ENCODE results near the gene PAQR4. TPM values are rescaled to one million over a fixed set of nuclear protein-coding genes. Genes with fewer than 3 reads are reported as not detected.

The PAQR4 gene
- total and polyA plus RNA-seq, 2 donors (not counting 1 experiment from before 2014, with no cell fraction given), result 1.5 to 3.0 TPM

- Histone ChIP-seq H3K27me3 (ENCODE audit: control insufficient read depth, insufficient read depth, low read length) (no peaks in the 10 kb centered on the region), H3K79me2 (ENCODE audit: control insufficient read depth, insufficient read depth, low read length) (no peaks in the 10 kb centered on the region), H3K36me3 (ENCODE audit: control insufficient read depth, insufficient read depth, low read length) (no peaks in the 10 kb centered on the region), H3K4me3 (replicated peaks in 1 of 4; ENCODE audit: control extremely low read depth in 1 of 4, insufficient read depth in 1 of 4, low read depth in 3 of 4, low read length in 4 of 4) (no peak overlapping the region), H3K4me1 (ENCODE audit: control insufficient read depth, extremely low read depth, insufficient read depth, low read length) (no peaks in the 10 kb centered on the region), H3K27ac (ENCODE audit: insufficient read depth, low read length) (no peak overlapping the region), H4K20me1 (ENCODE audit: control insufficient read depth, extremely low read depth, insufficient read depth, low read length) (no peaks in the 10 kb centered on the region), H2AFZ (ENCODE audit: low read length) (no peak overlapping the region), H3K9ac (ENCODE audit: insufficient read depth, low read length) (no peak overlapping the region), H3K4me2 (ENCODE audit: extremely low read depth, insufficient read depth, low read length) (no peak overlapping the region), H3K9me3 (ENCODE audit: control insufficient read depth, insufficient read depth, low read depth, low read length) (no peaks in the 10 kb centered on the region)
- DNase-seq (ENCODE audit: low read depth in 2 of 2), result no peak
- TF ChIP-seq EZH2 (IDR thresholded peaks at IDR 0.05; ENCODE audit: low read length, missing control alignments), result no peak
- TF ChIP-seq CTCF (conservative IDR thresholded peaks at IDR 0.05 in 1 of 2, IDR thresholded peaks at IDR 0.05 in 1 of 2; ENCODE audit: low read depth in 1 of 2, low read length in 2 of 2), result no peak
Measured at GRCh38 chr16:2988590-2989099, 19.5 kb downstream of the PAQR4 start.

- no peak overlapping the region for H3K27ac ChIP-seq (ENCODE audit: insufficient read depth, low read length)
- H4K20me1 ChIP-seq (ENCODE audit: control insufficient read depth, extremely low read depth, insufficient read depth, low read length), result no peaks in the 10 kb centered on the region
- no peaks in the 10 kb centered on the region for H3K9me3 ChIP-seq (ENCODE audit: control insufficient read depth, insufficient read depth, low read depth, low read length)
- no peak overlapping the region for H3K4me2 ChIP-seq (ENCODE audit: extremely low read depth, insufficient read depth, low read length)
- H3K27me3 ChIP-seq (ENCODE audit: control insufficient read depth, insufficient read depth, low read length), result no peaks in the 10 kb centered on the region
- H3K79me2 ChIP-seq (ENCODE audit: control insufficient read depth, insufficient read depth, low read length), result no peaks in the 10 kb centered on the region
- H3K4me3 ChIP-seq (replicated peaks in 1 of 4; ENCODE audit: control extremely low read depth in 1 of 4, insufficient read depth in 1 of 4, low read depth in 3 of 4, low read length in 4 of 4), result no peak overlapping the region
- TF ChIP-seq CTCF (conservative IDR thresholded peaks at IDR 0.05 in 1 of 2, IDR thresholded peaks at IDR 0.05 in 1 of 2; ENCODE audit: low read depth in 1 of 2, low read length in 2 of 2) (no peak), EZH2 (IDR thresholded peaks at IDR 0.05; ENCODE audit: low read length, missing control alignments) (no peak)
- no peaks in the 10 kb centered on the region for H3K4me1 ChIP-seq (ENCODE audit: control insufficient read depth, extremely low read depth, insufficient read depth, low read length)
- H3K36me3 ChIP-seq (ENCODE audit: control insufficient read depth, insufficient read depth, low read length), result no peaks in the 10 kb centered on the region
- DNase-seq (ENCODE audit: low read depth in 2 of 2), result no peak
- no peak overlapping the region for H3K9ac ChIP-seq (ENCODE audit: insufficient read depth, low read length)
- no peak overlapping the region for H2AFZ ChIP-seq (ENCODE audit: low read length)
Measured at GRCh38 chr16:2990891-2991290, 21.7 kb downstream of the PAQR4 start.

- Histone ChIP-seq H4K20me1 (ENCODE audit: control insufficient read depth, extremely low read depth, insufficient read depth, low read length) (no peaks in the 10 kb centered on the region), H2AFZ (ENCODE audit: low read length) (no peak overlapping the region), H3K4me1 (ENCODE audit: control insufficient read depth, extremely low read depth, insufficient read depth, low read length) (no peaks in the 10 kb centered on the region), H3K9ac (ENCODE audit: insufficient read depth, low read length) (no peak overlapping the region), H3K4me3 (replicated peaks in 1 of 4; ENCODE audit: control extremely low read depth in 1 of 4, insufficient read depth in 1 of 4, low read depth in 3 of 4, low read length in 4 of 4) (no peak overlapping the region), H3K27ac (ENCODE audit: insufficient read depth, low read length) (no peak overlapping the region), H3K79me2 (ENCODE audit: control insufficient read depth, insufficient read depth, low read length) (no peaks in the 10 kb centered on the region), H3K4me2 (ENCODE audit: extremely low read depth, insufficient read depth, low read length) (no peak overlapping the region), H3K27me3 (ENCODE audit: control insufficient read depth, insufficient read depth, low read length) (no peaks in the 10 kb centered on the region), H3K36me3 (ENCODE audit: control insufficient read depth, insufficient read depth, low read length) (no peaks in the 10 kb centered on the region), H3K9me3 (ENCODE audit: control insufficient read depth, insufficient read depth, low read depth, low read length) (no peaks in the 10 kb centered on the region)
- DNase-seq (ENCODE audit: low read depth in 2 of 2), result no peak
- TF ChIP-seq CTCF (conservative IDR thresholded peaks at IDR 0.05 in 1 of 2, IDR thresholded peaks at IDR 0.05 in 1 of 2; ENCODE audit: low read depth in 1 of 2, low read length in 2 of 2) (no peak), EZH2 (IDR thresholded peaks at IDR 0.05; ENCODE audit: low read length, missing control alignments) (no peak)
Measured at GRCh38 chr16:2991566-2992261, 22.6 kb downstream of the PAQR4 start.
